Aorta (tissue), 5 donors: ENCODE measurements around the gene HSD17B10. TPM values are rescaled to one million over a fixed set of nuclear protein-coding genes. Genes with fewer than 3 reads are reported as not detected.
"Not testable (repeated sequence)": the region's sequence is repeated elsewhere in the genome, so short reads cannot be mapped to it uniquely, and the experiment has no call there.

ENCODE experiments used
- ATAC-seq: fragments of 200-7000 bp; cut with Tn5 transposase; one replicate; pipeline ENCODE4 v1.9.1; 2022; ENCODE audit warnings: moderate library complexity; ENCODE audit not compliant: low FRiP score
- DNase-seq, 2 donors: peaks; one replicate each; pipeline ENCODE4 v3.0.0-alpha.2; 2020
- H3K27ac ChIP-seq, 2 donors: one replicate each; pipeline ENCODE4 v1.5.1; 2013; ENCODE audit warnings: low read length in 2 of 2, mild to moderate bottlenecking in 2 of 2, moderate library complexity in 2 of 2, control low read depth in 1 of 2, inconsistent platforms in 1 of 2, low read depth in 1 of 2
- H3K27me3 ChIP-seq, 2 donors: one replicate each; pipeline ENCODE4 v1.6.1; 2013; ENCODE audit warnings: control low read depth in 1 of 2, low read length in 1 of 2, mild to moderate bottlenecking in 1 of 2, moderate library complexity in 1 of 2; ENCODE audit not compliant: insufficient read depth in 2 of 2, control insufficient read depth in 1 of 2
- H3K36me3 ChIP-seq, 2 donors: one replicate each; pipeline ENCODE4 v1.6.1; 2013; ENCODE audit warnings: control low read depth in 1 of 2, low read length in 1 of 2, mild to moderate bottlenecking in 1 of 2; ENCODE audit not compliant: insufficient read depth in 2 of 2, control insufficient read depth in 1 of 2
- H3K4me1 ChIP-seq, 2 donors: one replicate each; pipeline ENCODE4 v1.6.1; 2013; ENCODE audit warnings: low read length in 2 of 2, control low read depth in 1 of 2, mild to moderate bottlenecking in 1 of 2, moderate library complexity in 1 of 2; ENCODE audit not compliant: insufficient read depth in 2 of 2, control insufficient read depth in 1 of 2
- H3K4me3 ChIP-seq, 2 donors: one replicate each; pipeline ENCODE4 v1.5.1; 2013; ENCODE audit warnings: low read length in 2 of 2, control low read depth in 1 of 2, mild to moderate bottlenecking in 1 of 2
- H3K9me3 ChIP-seq: one replicate; pipeline ENCODE4 v1.6.1; 2013; ENCODE audit warnings: mild to moderate bottlenecking, low read length; ENCODE audit not compliant: control insufficient read depth
- WGBS, 2 donors: extraction: QIAGEN DNeasy Blood & Tissue Kit; methylation state at CpG; one replicate each; pipeline ENCODE4 v1.1.7; 2013; 5-methylcytosine and 5-hydroxymethylcytosine counted together
- intact Hi-C, 2 donors: fragments of 100-400 bp; cut with DNase I; formaldehyde crosslinking; loops; one replicate each; pipeline versions ENCODE4 v1.14.2 to v1.15.0; 2022
- polyA plus RNA-seq, 2 donors: library from polyadenylated mRNA; stranded (reverse); fragments of 200-250 nt; gene quantifications; one replicate each; pipeline ENCODE4 v1.2.3, GENCODE V29; 2013
- total RNA-seq, 2 donors: library from RNA; stranded (reverse); fragmentation: NEBNext Ultra II Directional; extraction: Animal tissue kit (Norgen Biotek cat#: 25700); gene quantifications; one replicate each; pipeline ENCODE4 v1.2.1, GENCODE V29; 2021
- donor health status: healthy with polysubstance abuse.
- donor health status: Bipolar disorder and iron deficiency.
- donor health status: DM: no; HTN: no; CAD: no.
- donor health status: DM: no; HTN: no; CAD: no.
- donor health status: DM: yes; HTN: yes; CAD: no.

The HSD17B10 gene
- total and polyA plus RNA-seq, 4 donors = 51.0 to 86.0 (median 70.0) TPM

GRCh38 chrX:53468659-53469058 is 34.5 kb upstream of the HSD17B10 start:
- ATAC-seq, intact Hi-C loops: not testable (repeated sequence)

GRCh38 chrX:53458082-53458481 is 23.9 kb upstream of the HSD17B10 start:
- WGBS, 2 donors = 12 to 24% methylated on average over 5 of the region's 5 CpGs
- no peaks in the 10 kb centered on the region for H3K9me3 ChIP-seq
- no peak overlapping the region for H3K27ac ChIP-seq
- no peak for DNase-seq
- ATAC-seq = no peak
- H3K27me3 ChIP-seq = no peaks in the 10 kb centered on the region
- H3K4me1 ChIP-seq = no peaks in the 10 kb centered on the region
- intact Hi-C loops = no loop called here
- H3K4me3 ChIP-seq = no peak overlapping the region
- H3K36me3 ChIP-seq = no peaks in the 10 kb centered on the region

More at GRCh38 chrX:53468659-53469058, 34.5 kb upstream of the HSD17B10 start:
- H3K27me3 ChIP-seq, H3K4me1 ChIP-seq, H3K9me3 ChIP-seq, DNase-seq, H3K27ac ChIP-seq, H3K36me3 ChIP-seq, H3K4me3 ChIP-seq: not testable (repeated sequence)
- WGBS, 2 donors = 87 to 94% methylated on average over 3 of the region's 3 CpGs

GRCh38 chrX:53456254-53456653 is 22.1 kb upstream of the HSD17B10 start:
- Histone ChIP-seq H3K27ac (no peak overlapping the region), H3K36me3 (no peaks in the 10 kb centered on the region), H3K27me3 (no peaks in the 10 kb centered on the region), H3K9me3 (no peaks in the 10 kb centered on the region), H3K4me1 (no peaks in the 10 kb centered on the region), H3K4me3 (no peak overlapping the region)
- intact Hi-C loops = no loop called here
- ATAC-seq = no peak
- DNase-seq = no peak
- WGBS, 2 donors = 67 to 75% methylated on average over 3 of the region's 3 CpGs

- Histone ChIP-seq H3K27ac (no peak overlapping the region), H3K4me1 (no peaks in the 10 kb centered on the region), H3K9me3 (no peaks in the 10 kb centered on the region), H3K36me3 (no peaks in the 10 kb centered on the region), H3K4me3 (no peak overlapping the region), H3K27me3 (no peaks in the 10 kb centered on the region)
- intact Hi-C loops = no loop called here
- ATAC-seq (no peak), DNase-seq (no peak)
Observed at GRCh38 chrX:53452812-53453211, 18.6 kb upstream of the HSD17B10 start.

GRCh38 chrX:53449632-53450031 is 15.5 kb upstream of the HSD17B10 start:
- no peak overlapping the region for H3K27ac ChIP-seq
- H3K4me1 ChIP-seq = no peaks in the 10 kb centered on the region
- WGBS, 2 donors = 79% methylated on average over 3 of the region's 3 CpGs
- ATAC-seq (no peak), DNase-seq (no peak)
- H3K36me3 ChIP-seq = no peaks in the 10 kb centered on the region
- intact Hi-C loops = no loop called here
- no peaks in the 10 kb centered on the region for H3K27me3 ChIP-seq
- H3K4me3 ChIP-seq = no peak overlapping the region
- H3K9me3 ChIP-seq = no peaks in the 10 kb centered on the region

- intact Hi-C loops = no loop called here
- ATAC-seq (no peak), DNase-seq (no peak)
- Histone ChIP-seq H3K36me3 (no peaks in the 10 kb centered on the region), H3K9me3 (no peaks in the 10 kb centered on the region), H3K27me3 (no peaks in the 10 kb centered on the region), H3K4me3 (no peak overlapping the region), H3K4me1 (no peaks in the 10 kb centered on the region), H3K27ac (no peak overlapping the region)
- 87 to 95% methylated on average over 2 of the region's 2 CpGs for WGBS, 2 donors
Observed at GRCh38 chrX:53447441-53447840, 13.3 kb upstream of the HSD17B10 start.

- H3K27ac ChIP-seq = no peak overlapping the region
- H3K4me1 ChIP-seq = no peaks in the 10 kb centered on the region
- H3K36me3 ChIP-seq = no peaks in the 10 kb centered on the region
- ATAC-seq (no peak), DNase-seq (no peak)
- H3K9me3 ChIP-seq = no peaks in the 10 kb centered on the region
- H3K4me3 ChIP-seq = no peak overlapping the region
- WGBS, 2 donors = 21 to 34% methylated on average over 6 of the region's 6 CpGs
- intact Hi-C loops = no loop called here
- H3K27me3 ChIP-seq = no peaks in the 10 kb centered on the region
Observed at GRCh38 chrX:53445977-53446376, 11.8 kb upstream of the HSD17B10 start.

- Histone ChIP-seq H3K36me3 (no peaks in the 10 kb centered on the region), H3K4me1 (no peaks in the 10 kb centered on the region), H3K27ac (no peak overlapping the region), H3K4me3 (no peak overlapping the region), H3K27me3 (no peaks in the 10 kb centered on the region), H3K9me3 (no peaks in the 10 kb centered on the region)
- DNase-seq (no peak), ATAC-seq (no peak)
- intact Hi-C loops = no loop called here
- WGBS, 2 donors = 74 to 82% methylated on average over 1 of the region's 1 CpG
Observed at GRCh38 chrX:53442322-53442631, 8.1 kb upstream of the HSD17B10 start.

- no peak overlapping the region for H3K27ac ChIP-seq
- no peaks in the 10 kb centered on the region for H3K4me1 ChIP-seq
- 6 to 13% methylated on average over 44 of the region's 44 CpGs for WGBS, 2 donors
- H3K4me3 ChIP-seq = no peak overlapping the region
- H3K36me3 ChIP-seq = no peaks in the 10 kb centered on the region
- no peaks in the 10 kb centered on the region for H3K9me3 ChIP-seq
- ATAC-seq (peak; percentile 84), DNase-seq (peak; percentile 88 to 91)
- no peaks in the 10 kb centered on the region for H3K27me3 ChIP-seq
- intact Hi-C loops = no loop called here
Observed at GRCh38 chrX:53441531-53442321, 7.6 kb upstream of the HSD17B10 start.
